GM10266 (cell line): Measurements from ENCODE around the gene MAD1L1.

Experiments used
- DNase-seq: peaks from one replicate; pipeline ENCODE4 v3.0.0; 2012; ENCODE audit errors: extremely low spot score
- CTCF ChIP-seq: IDR thresholded peaks from 2 replicates; pipeline ENCODE4 v1.5.1; 2012; ENCODE audit warnings: mild to moderate bottlenecking, low read depth; ENCODE audit not compliant: control insufficient read depth, insufficient read depth; ENCODE audit errors: missing control alignments

Gene MAD1L1

GRCh38 chr7:1859266-1860035 lies 373.3 kb downstream of the MAD1L1 start:
- no peak for TF ChIP-seq CTCF
- DNase-seq: no peak

GRCh38 chr7:1858435-1859265 lies 374.1 kb downstream of the MAD1L1 start:
- no peak for DNase-seq
- no peak for TF ChIP-seq CTCF

DNA sequence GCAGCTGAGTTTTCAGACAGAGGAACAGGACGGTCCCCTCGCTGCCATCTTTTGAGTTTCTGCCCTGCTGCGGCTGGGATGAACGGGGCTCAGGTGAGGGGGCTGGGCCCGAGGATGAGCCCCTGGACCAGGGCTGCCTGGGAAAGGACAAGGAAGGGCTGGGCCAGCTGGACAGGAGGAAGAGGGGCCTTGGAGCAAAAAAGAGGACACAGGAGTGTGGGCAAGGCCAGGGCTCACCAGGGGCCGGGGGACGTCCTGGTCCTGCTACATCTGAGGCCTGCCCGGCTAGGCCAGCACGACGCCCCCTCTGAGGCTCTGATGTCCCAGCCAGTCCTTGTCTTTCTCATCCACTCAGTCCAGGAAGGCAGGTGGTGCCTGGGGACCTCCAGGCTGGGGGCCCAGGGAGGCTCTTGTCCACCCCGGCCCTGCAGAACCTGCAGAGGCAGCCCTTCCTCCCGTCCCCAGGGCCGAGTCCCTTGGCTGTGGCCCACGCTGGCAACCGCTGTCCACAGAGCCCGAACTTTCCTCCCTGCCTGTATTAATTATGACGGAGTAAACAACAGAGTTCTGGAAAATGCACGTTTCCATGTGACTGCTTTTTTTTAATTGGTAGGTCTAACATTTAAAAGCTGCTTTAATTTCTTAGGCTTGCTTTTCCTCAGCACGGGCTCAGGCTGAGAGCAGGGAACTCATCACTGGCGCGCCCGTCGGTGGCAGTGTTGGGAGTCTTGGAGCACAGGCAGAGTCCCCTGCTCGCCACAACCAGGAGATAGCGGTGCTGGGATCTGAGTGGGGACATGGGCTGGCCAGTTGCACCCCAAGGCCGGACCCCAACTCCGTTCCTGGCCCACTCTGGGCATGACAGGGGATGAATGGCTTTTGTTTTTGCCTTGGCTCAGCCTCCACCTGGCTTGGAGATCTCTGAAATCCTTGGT lies 375.0 kb downstream of the MAD1L1 start:
- no peak for TF ChIP-seq CTCF

DNA sequence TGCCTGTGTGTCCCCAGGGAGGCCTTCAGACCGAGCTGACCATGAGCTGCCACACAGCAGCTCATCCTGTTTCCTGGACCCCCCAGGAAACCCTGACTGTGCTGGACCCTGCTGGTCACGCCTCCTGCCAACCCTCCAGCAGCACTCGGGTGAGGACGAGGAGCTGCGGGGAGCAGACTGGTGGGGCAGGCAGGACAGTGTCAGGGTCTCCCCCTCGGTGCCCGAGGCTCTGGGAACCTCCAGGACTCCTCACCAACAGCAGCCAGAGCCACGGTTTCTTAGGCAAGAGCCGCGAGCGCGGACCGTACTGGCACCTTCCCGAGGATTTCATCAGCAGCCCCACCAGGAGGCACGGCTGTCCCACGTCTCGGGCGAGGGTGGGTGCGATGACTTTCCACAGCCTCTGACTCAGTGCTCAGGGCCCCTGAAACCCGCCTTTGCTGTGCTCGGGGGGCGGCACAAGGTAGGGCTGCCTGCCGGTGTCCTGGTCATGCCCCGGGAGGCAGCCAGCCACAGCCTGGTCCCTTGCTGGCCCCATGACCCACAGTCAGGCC lies 375.8 kb downstream of the MAD1L1 start:
- no peak for DNase-seq
- TF ChIP-seq CTCF: no peak

More for the DNA sequence above, 375.0 kb downstream of the MAD1L1 start:
- no peak for DNase-seq

DNA sequence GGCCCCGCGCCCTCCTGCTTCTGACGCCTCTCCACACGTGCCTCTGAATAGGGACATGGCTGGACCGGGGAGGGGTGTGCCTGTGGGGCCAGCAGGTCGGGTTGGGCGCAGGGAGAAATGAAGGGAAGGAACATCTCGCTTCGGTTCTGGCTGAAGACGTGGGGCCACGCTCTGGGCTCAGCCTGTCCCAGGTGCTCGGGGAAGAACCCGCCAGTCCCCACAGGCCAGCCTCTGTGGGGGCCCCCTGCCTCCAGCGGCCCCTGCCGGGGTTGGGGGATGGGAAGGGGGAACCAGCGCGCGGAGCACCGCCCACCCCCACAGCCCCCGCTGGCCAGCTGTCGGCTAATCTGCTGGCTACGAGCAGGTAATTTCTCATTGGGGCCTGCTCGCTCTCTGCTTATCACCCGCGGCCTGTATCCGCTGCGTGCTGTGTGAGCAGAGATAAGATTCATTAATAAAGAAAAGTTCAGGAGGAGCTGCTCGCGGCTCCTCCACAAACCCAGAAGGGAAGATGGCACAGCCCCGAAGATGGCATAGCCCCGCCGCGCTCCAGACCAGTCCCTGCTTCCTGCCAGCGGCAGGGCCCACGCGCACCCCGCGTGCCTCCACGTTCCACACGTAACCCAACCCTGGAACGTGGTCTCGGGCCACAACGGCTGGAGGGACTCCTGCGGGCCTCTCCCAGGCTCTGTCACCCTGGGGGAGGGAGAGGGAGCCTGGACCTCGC lies 376.4 kb downstream of the MAD1L1 start:
- no peak for DNase-seq
- TF ChIP-seq CTCF: no peak

DNA sequence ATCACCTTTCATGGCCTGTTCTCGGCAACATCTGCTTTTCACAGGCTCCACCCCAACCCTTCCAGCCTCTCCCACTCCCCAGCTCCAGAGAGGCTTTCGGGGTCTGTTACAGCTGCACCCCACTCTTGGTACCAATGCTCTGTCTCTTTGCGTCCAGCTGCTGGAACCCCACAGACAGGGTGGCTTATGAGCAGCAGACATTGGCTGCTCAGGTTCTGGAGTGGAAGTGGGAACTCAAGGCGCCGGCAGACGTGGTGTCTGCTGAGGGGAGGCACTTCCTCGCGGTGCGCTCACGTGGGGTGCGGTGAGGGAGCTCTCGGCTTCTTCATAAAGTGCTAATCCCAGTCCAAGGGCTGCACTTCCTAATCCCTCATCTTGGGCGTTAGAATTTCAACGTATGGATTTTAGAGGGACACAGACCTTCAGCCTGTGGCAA lies 377.0 kb downstream of the MAD1L1 start:
- DNase-seq: no peak
- no peak for TF ChIP-seq CTCF
